ENCODE data around the gene MGAT4D. TPM values are rescaled to one million over a fixed set of nuclear protein-coding genes. Genes with fewer than 3 reads are reported as not detected.
A peak's percentile ranks its signal among the peaks of the same experiment; 100 is the strongest.
"Not testable (repeated sequence)": the region's sequence is repeated elsewhere in the genome, so short reads cannot be mapped to it uniquely, and the experiment has no call there.

Gene MGAT4D
- not detected for polyA plus RNA-seq (2013, experiment 1 of 2; ENCODE audit: insufficient read length)
- not detected for polyA plus RNA-seq (2013, experiment 2 of 2; ENCODE audit: insufficient read length)

GRCh38 chr4:140497747-140498636 is at the start of gene MGAT4D:
MGAT4D (minus strand) TSS chr4:140498293; CDS start chr4:140498222, 71 bp downstream.
- no peak for DNase-seq

GRCh38 chr4:140533951-140534480 is 35.9 kb upstream of the MGAT4D start:
- peak; percentile 72 for DNase-seq

GRCh38 chr4:140529434-140529833 is 31.3 kb upstream of the MGAT4D start:
- no peak for DNase-seq

- DNase-seq, result peak; percentile 98
Observed at GRCh38 chr4:140523857-140524742, 26.0 kb upstream of the MGAT4D start, which contains the start of gene ELMOD2. ELMOD2 (plus strand) TSS chr4:140524168; CDS start chr4:140525429, 1,261 bp downstream.

GRCh38 chr4:140523370-140523856 is 25.3 kb upstream of the MGAT4D start:
- DNase-seq, result no peak

GRCh38 chr4:140515423-140515822 is 17.3 kb upstream of the MGAT4D start:
- DNase-seq, result no peak

- not testable (repeated sequence) for DNase-seq
Observed at GRCh38 chr4:140513765-140514164, 15.7 kb upstream of the MGAT4D start.

GRCh38 chr4:140504261-140504660 is 6.2 kb upstream of the MGAT4D start:
- no peak for DNase-seq

- DNase-seq, result no peak
Observed at GRCh38 chr4:140499391-140499790, 1.3 kb upstream of the MGAT4D start.

GRCh38 chr4:140497405-140497746 is 717 bp downstream of the MGAT4D start:
- DNase-seq, result no peak

GRCh38 chr4:140485939-140486338 is 12.2 kb downstream of the MGAT4D start:
- DNase-seq, result no peak

GRCh38 chr4:140483445-140483844 is 14.6 kb downstream of the MGAT4D start:
- no peak for DNase-seq

- no peak for DNase-seq
Observed at GRCh38 chr4:140472156-140472555, 25.9 kb downstream of the MGAT4D start.

GRCh38 chr4:140469791-140470733 is 28.0 kb downstream of the MGAT4D start:
- no peak for DNase-seq

GRCh38 chr4:140466146-140466545 is 31.9 kb downstream of the MGAT4D start:
- DNase-seq, result no peak

- no peak for DNase-seq
Observed at GRCh38 chr4:140463614-140464013, 34.5 kb downstream of the MGAT4D start.

- DNase-seq, result no peak
Observed at GRCh38 chr4:140463182-140463581, 34.9 kb downstream of the MGAT4D start.

GRCh38 chr4:140450352-140450751 is 47.7 kb downstream of the MGAT4D start:
- DNase-seq, result no peak

GRCh38 chr4:140448830-140449229 is 49.3 kb downstream of the MGAT4D start:
- DNase-seq, result no peak

GRCh38 chr4:140448162-140448561 is 49.9 kb downstream of the MGAT4D start:
- no peak for DNase-seq

- not testable (repeated sequence) for DNase-seq
Observed at GRCh38 chr4:140444347-140444746, 53.7 kb downstream of the MGAT4D start.

Data from fibroblast of skin of scalp (primary cell).